HG03159 (cell line): ENCODE data around the gene RRP12.
"Not testable (repeated sequence)": the region's sequence is repeated elsewhere in the genome, so short reads cannot be mapped to it uniquely, and the experiment has no call there.

Experiments
- ATAC-seq: cut with Tn5 transposase; IDR thresholded peaks from one replicate; pipeline ENCODE4 v1.9.1; 2021; ENCODE audit warnings: mild to moderate bottlenecking, moderate library complexity; ENCODE audit not compliant: unreplicated experiment

The RRP12 gene

GRCh38 chr10:97372233-97372875 lies 28.8 kb downstream of the RRP12 start:
- ATAC-seq: no peak

- ATAC-seq: no peak
Observed at GRCh38 chr10:97371696-97372095, 29.4 kb downstream of the RRP12 start.

- ATAC-seq: no peak
Observed at GRCh38 chr10:97367126-97367649, 34.0 kb downstream of the RRP12 start.

GRCh38 chr10:97366572-97366971 lies 34.6 kb downstream of the RRP12 start:
- ATAC-seq: no peak

DNA sequence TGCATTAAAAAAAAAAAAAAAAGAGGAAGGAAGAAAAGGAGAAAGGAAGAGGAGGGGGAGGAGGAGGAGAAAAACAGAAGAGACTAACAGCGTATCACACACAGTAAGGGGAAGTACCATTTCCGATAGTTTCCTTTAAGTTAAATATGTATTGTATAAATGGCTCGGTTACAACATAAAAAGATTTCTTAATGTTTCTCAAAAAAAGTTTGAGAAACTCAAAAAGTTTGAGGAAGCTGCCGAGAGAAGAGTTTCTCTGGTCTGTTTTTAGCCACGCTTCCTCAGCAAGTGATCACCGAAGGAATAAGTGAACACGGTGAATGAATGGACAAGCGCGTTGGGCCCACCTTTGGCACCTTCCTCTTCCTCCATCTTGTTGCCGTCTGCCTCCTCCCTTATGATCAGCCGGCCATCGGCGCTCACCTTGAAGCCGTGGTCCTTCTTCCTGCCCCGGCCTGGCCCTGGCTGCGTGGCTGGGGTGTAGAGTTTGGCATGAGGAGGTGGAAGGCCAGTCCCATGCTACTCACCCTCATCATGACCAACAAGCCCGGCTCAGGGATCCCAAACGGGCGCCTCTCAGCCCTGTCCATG lies 35.3 kb downstream of the RRP12 start:
- no peak for ATAC-seq

DNA sequence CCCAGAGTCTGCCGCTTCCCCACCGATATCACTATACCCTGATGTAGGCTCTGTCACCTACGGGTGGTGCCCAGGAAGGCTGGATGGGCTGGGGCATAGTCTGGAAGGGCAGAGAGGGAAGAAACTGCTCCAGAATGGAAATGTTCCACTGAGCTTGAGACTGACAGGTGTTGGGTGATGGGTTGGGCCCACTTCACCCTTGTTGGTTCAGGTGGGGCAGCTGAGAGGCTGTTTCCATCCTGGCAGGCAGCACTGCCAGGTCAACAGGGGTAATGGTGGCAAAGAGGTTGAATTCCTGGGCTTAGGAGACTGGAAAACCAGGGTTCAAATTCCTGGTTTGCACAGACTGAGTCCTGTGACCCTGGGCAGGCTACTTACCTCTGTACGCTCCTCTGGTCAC lies 38.1 kb downstream of the RRP12 start:
- ATAC-seq: no peak

- ATAC-seq: no peak
Observed at GRCh38 chr10:97362310-97363033, 38.7 kb downstream of the RRP12 start.

DNA sequence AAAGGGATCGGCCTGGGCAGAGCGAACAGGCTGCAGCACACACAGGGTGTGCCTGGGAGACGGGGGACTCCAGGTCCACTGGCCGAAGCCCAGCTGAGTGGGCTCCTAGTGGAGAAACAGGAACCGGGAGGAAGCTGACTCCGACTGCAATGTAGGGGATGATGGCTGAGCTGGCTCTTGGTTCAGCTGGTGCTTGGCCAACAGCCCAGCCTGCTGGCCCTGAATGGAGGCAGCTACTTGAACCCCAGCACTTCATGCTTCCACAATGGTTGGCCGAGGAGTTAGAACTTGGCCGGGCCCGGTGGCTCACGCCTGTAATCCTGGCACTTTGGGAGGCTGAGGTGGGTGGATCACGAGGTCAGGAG lies 39.6 kb downstream of the RRP12 start:
- ATAC-seq: no peak

DNA sequence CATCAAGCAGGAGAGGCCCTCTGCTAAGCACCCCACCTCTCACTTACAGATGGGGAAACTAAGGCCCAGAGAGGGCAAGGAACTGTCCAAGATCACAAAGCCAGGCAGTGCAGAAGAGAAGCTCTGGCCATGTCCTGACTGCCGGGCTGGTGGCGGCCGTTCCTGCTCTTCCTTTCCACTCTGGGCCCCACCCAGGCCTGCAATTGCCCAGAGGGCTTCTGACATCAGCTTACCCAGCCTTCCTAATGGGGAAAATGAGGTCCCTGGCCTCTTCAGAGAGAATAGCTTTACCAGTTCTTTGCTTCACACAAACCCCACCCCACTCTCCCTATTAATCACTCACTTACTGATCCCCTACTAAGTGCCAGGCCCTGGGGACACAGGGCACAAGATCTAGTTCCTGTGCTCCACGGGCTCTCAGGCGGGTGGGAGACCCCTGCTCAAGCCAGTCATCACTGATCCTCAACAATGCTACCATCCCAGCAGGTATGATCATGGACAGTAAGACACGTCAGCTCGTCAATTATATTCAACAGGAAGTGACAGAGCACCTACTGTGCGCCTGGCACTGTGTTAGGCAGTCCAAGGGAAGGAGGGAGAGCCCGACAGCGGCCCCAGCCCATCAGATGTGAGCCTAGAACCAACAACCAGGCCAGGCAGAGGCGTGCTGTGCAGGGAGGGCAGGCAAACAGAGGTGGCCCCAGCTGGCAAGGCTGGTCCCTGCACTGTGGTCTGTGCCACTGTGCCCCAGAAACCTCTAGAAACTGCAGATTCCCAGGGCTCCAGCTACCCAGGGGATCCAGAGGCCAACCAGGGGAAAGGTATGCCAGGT lies 40.2 kb downstream of the RRP12 start:
- ATAC-seq: no peak

GRCh38 chr10:97358781-97359180 lies 42.4 kb downstream of the RRP12 start:
- no peak for ATAC-seq

GRCh38 chr10:97358349-97358748 lies 42.8 kb downstream of the RRP12 start:
- no peak for ATAC-seq

DNA sequence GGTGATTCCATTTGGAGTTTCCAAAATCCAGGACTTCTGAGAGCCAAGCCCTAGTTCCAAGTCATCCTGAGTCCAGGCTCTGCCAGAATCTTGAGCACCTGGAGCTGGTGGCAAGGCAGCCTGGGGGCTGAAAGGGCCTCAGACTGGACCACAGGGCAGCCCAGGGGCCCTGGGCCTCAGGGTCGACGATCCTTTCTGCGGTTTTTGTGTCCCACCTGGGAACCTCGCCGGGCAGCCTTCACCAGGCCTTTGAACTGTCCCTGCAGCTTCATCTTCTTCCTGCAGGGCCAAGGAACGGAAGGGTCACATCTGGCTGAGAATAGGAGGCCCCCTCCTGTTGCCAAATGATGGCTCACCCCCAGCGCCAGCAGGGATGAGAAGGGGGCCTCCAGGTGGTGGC lies 44.2 kb downstream of the RRP12 start:
- no peak for ATAC-seq

GRCh38 chr10:97356318-97356914 lies 44.7 kb downstream of the RRP12 start:
- no peak for ATAC-seq

DNA sequence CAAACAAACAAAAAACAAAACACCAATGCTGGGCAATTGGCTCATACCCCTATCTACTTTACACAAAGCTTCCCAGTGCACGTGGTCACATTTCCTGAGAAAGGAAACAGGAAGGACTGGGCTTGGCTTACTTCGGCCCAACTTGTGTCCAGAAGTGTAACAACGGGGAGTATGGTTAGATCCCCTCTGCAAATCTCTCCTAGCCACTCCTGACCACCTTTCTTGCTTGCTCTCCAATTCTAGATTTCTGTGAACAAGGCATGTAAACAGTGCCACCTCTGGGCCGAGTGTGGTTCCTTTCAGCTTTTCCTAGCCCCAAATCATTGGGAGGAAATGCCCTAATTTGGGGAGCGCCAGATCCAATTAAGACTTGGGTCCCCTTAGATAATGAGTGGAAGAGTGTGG lies 45.6 kb downstream of the RRP12 start:
- no peak for ATAC-seq

DNA sequence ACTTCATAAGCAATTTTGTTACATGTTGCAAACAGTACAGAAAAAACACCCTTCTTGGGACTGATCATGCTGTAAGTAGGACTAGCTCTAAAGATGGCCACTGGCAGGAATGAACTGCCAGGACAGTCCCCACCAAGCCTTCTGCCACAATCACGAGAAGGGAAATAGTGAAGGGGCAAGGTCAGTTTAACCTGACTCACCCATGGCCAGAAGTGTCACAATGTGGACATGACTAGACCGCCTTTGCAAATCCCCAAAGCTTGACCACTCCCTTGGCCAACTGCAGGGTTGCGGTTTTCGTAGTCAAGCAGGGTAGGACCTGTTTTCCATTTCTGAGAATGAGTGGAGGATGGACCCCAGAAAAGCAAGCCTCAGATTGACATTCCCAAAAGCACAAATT lies 47.2 kb downstream of the RRP12 start:
- no peak for ATAC-seq

DNA sequence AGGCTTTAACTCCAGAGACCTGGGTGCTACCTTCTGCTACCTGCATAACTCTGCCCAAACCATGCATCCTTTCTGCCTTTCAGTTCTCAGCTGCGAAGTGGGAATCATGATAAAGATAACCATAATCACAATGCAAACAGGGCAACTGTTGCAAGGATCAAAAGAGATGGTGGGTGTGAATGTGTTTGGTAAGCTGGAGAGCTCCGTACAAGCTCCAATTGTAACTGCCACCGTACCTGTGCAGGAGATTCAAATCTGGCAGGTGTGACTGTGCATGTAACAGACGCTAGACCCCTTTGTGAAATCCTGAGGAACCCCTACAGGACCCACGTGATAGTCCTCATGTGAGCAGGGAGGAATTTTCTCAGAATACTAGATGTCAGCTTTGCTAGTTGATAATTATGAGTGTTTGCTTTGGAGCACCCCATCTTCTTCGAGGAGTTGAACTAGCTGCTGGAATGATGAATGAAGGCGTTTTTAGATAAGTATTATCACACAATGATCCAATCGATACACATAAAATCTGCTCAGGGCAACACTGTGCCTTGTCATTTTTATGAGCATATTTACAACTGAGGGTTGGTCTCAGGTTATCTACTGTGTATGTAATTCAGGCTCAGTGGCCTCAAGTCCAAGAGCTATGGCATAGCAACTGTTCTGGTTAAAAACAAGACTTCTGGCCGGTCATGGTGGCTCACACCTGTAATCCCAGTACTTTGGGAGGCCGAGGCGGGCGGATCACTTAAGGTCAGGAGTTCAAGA lies 51.2 kb downstream of the RRP12 start:
- no peak for ATAC-seq

- no peak for ATAC-seq
Observed at GRCh38 chr10:97347317-97347716, 53.8 kb downstream of the RRP12 start.

DNA sequence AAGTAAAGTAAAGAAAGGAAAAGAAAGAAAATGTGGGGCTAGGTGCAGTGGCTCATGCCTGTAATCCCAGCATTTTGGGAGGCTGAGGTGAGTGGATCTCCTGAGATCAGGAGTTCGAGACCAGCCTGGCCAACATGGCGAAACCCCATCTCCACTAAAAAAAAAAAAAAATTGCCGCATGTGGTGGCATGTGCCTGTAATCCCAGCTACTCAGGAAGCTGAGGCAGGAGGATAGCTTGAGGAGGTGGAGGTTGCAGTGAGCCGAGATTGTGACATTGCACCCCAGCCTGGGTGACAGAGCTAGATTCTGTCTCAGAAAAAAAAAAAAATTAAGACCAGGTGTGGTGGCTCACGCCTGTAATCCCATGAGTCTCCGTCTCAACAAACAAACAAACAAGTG lies 57.5 kb downstream of the RRP12 start:
- not testable (repeated sequence) for ATAC-seq

DNA sequence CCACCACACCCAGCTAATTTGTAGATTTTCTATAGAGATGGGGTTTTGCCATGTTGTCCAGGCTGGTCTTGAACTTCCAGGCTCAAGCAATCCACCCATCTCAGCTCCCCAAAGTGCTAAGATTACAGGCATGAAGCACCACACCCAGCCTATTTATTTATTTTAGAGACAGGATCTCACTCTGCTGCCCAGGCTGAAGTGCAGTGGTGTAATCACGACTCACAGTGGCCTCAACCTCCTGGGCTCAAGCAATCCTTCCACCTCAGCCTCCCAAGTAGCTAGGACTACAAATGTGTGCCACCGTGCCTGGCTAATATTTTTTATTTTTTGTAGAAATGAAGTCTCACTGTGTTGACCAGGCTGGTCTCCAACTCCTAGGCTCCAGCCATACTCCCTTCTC lies 59.7 kb downstream of the RRP12 start:
- ATAC-seq: no peak

DNA sequence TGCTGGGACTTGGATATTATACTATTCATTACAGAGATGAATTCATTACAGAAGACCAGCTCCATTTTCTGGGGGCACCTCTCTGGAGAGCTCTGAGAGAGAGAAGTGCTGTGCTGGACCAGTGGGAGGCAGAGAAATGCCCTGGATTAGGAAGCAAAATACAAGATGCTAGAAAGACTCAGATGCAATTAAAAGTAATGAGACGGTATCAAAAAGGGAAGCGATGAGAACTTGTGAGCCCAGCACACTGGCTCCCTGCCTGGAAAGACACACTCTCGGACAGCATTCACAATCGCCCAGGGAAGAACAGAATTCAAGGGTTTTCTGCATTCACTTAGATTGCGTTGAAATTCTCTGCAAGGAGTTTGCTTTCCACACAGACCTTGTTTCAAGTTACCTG lies 63.1 kb downstream of the RRP12 start:
- no peak for ATAC-seq
